ENCODE results near the gene SEMA3F. TPM values are rescaled to one million over a fixed set of nuclear protein-coding genes. Genes with fewer than 3 reads are reported as not detected.

SEMA3F gene
- total and polyA plus RNA-seq, 2 donors (not counting 1 experiment from before 2014, with no cell fraction given) = 5.1 to 9.7 TPM

GRCh38 chr3:50196253-50196801 is 41.2 kb downstream of the SEMA3F start:
- H3K9me3 ChIP-seq (ENCODE audit: control insufficient read depth, insufficient read depth, low read depth, low read length) = no peaks in the 10 kb centered on the region
- H3K79me2 ChIP-seq (ENCODE audit: control insufficient read depth, insufficient read depth, low read length) = no peaks in the 10 kb centered on the region
- H4K20me1 ChIP-seq (ENCODE audit: control insufficient read depth, extremely low read depth, insufficient read depth, low read length) = no peaks in the 10 kb centered on the region
- no peak for DNase-seq (ENCODE audit: low read depth in 2 of 2)
- H2AFZ ChIP-seq (ENCODE audit: low read length) = no peak overlapping the region
- peaks cover 20% of the 10 kb centered on the region for H3K27me3 ChIP-seq (ENCODE audit: control insufficient read depth, insufficient read depth, low read length)
- H3K4me1 ChIP-seq (ENCODE audit: control insufficient read depth, extremely low read depth, insufficient read depth, low read length) = no peaks in the 10 kb centered on the region
- H3K4me3 ChIP-seq (replicated peaks in 1 of 4; ENCODE audit: control extremely low read depth in 1 of 4, insufficient read depth in 1 of 4, low read depth in 3 of 4, low read length in 4 of 4) = no peak overlapping the region
- H3K4me2 ChIP-seq (ENCODE audit: extremely low read depth, insufficient read depth, low read length) = no peak overlapping the region
- no peaks in the 10 kb centered on the region for H3K36me3 ChIP-seq (ENCODE audit: control insufficient read depth, insufficient read depth, low read length)
- no peak overlapping the region for H3K27ac ChIP-seq (ENCODE audit: insufficient read depth, low read length)
- TF ChIP-seq CTCF (conservative IDR thresholded peaks at IDR 0.05 in 1 of 2, IDR thresholded peaks at IDR 0.05 in 1 of 2; ENCODE audit: low read depth in 1 of 2, low read length in 2 of 2) (no peak), EZH2 (IDR thresholded peaks at IDR 0.05; ENCODE audit: low read length, missing control alignments) (no peak)
- no peak overlapping the region for H3K9ac ChIP-seq (ENCODE audit: insufficient read depth, low read length)

GRCh38 chr3:50201573-50202315 is 46.6 kb downstream of the SEMA3F start:
- no peak for DNase-seq (ENCODE audit: low read depth in 2 of 2)
- H3K27me3 ChIP-seq (ENCODE audit: control insufficient read depth, insufficient read depth, low read length) = peaks cover 47% of the 10 kb centered on the region

More at GRCh38 chr3:50201573-50202315, 46.6 kb downstream of the SEMA3F start:
- no peak overlapping the region for H2AFZ ChIP-seq (ENCODE audit: low read length)
- no peak overlapping the region for H3K9ac ChIP-seq (ENCODE audit: insufficient read depth, low read length)
- H3K79me2 ChIP-seq (ENCODE audit: control insufficient read depth, insufficient read depth, low read length) = no peaks in the 10 kb centered on the region
- no peak overlapping the region for H3K27ac ChIP-seq (ENCODE audit: insufficient read depth, low read length)
- no peak overlapping the region for H3K4me2 ChIP-seq (ENCODE audit: extremely low read depth, insufficient read depth, low read length)
- no peak overlapping the region for H3K4me3 ChIP-seq (replicated peaks in 1 of 4; ENCODE audit: control extremely low read depth in 1 of 4, insufficient read depth in 1 of 4, low read depth in 3 of 4, low read length in 4 of 4)
- no peaks in the 10 kb centered on the region for H4K20me1 ChIP-seq (ENCODE audit: control insufficient read depth, extremely low read depth, insufficient read depth, low read length)
- H3K4me1 ChIP-seq (ENCODE audit: control insufficient read depth, extremely low read depth, insufficient read depth, low read length) = no peaks in the 10 kb centered on the region
- TF ChIP-seq EZH2 (IDR thresholded peaks at IDR 0.05; ENCODE audit: low read length, missing control alignments) (no peak), CTCF (conservative IDR thresholded peaks at IDR 0.05 in 1 of 2, IDR thresholded peaks at IDR 0.05 in 1 of 2; ENCODE audit: low read depth in 1 of 2, low read length in 2 of 2) (no peak)
- H3K9me3 ChIP-seq (ENCODE audit: control insufficient read depth, insufficient read depth, low read depth, low read length) = no peaks in the 10 kb centered on the region
- no peaks in the 10 kb centered on the region for H3K36me3 ChIP-seq (ENCODE audit: control insufficient read depth, insufficient read depth, low read length)

All from fibroblast of lung (primary cell).